Parathyroid adenoma (tissue), 2 donors: ENCODE measurements around the gene GLI3.

Experiments used
- H2AFZ ChIP-seq: fragments of 300-600 bp; sonication (generic); one replicate; pipeline ENCODE4 v1.7.0; 2017; ENCODE audit warnings: antibody characterized with exemption, mild to moderate bottlenecking
- H3K27ac ChIP-seq: fragments of 300-600 bp; sonication (generic); one replicate; pipeline ENCODE4 v1.7.0; 2017
- H3K27me3 ChIP-seq: fragments of 300-600 bp; sonication (generic); one replicate; pipeline ENCODE4 v1.7.0; 2017; ENCODE audit warnings: low read length; ENCODE audit not compliant: control insufficient read depth, insufficient read depth
- H3K36me3 ChIP-seq: fragments of 300-600 bp; sonication (generic); one replicate; pipeline ENCODE4 v1.7.0; 2017; ENCODE audit warnings: low read length; ENCODE audit not compliant: control insufficient read depth, insufficient read depth
- H3K4me1 ChIP-seq: fragments of 300-600 bp; sonication (generic); one replicate; pipeline ENCODE4 v1.7.0; 2017; ENCODE audit warnings: control low read depth
- H3K4me2 ChIP-seq: fragments of 300-600 bp; sonication (generic); one replicate; pipeline ENCODE4 v1.7.0; 2017; ENCODE audit warnings: low read length
- H3K4me3 ChIP-seq: fragments of 300-600 bp; sonication (generic); one replicate; pipeline ENCODE4 v1.7.0; 2017; ENCODE audit warnings: low read depth, low read length
- H3K79me2 ChIP-seq: fragments of 300-600 bp; sonication (generic); one replicate; pipeline ENCODE4 v1.7.0; 2017; ENCODE audit warnings: control low read depth
- H3K9ac ChIP-seq: fragments of 300-600 bp; sonication (generic); one replicate; pipeline ENCODE4 v1.7.0; 2017; ENCODE audit warnings: mild to moderate bottlenecking
- H3K9me3 ChIP-seq: fragments of 300-600 bp; sonication (generic); one replicate; pipeline ENCODE4 v1.7.0; 2017; ENCODE audit warnings: low read length; ENCODE audit not compliant: control insufficient read depth
- TF ChIP-seq, protein P1 (sequence below): fragments of 300-600 bp; sonication (generic); IDR thresholded peaks from one replicate; pipeline ENCODE4 v1.7.0; 2017; ENCODE audit warnings: antibody characterized with exemption, mild to moderate bottlenecking
- donor health status: primary hyperparathyroidism.

Gene GLI3

GRCh38 chr7:42065942-42066341, 171.1 kb downstream of the GLI3 start:
- no peaks in the 10 kb centered on the region for H3K9me3 ChIP-seq

DNA sequence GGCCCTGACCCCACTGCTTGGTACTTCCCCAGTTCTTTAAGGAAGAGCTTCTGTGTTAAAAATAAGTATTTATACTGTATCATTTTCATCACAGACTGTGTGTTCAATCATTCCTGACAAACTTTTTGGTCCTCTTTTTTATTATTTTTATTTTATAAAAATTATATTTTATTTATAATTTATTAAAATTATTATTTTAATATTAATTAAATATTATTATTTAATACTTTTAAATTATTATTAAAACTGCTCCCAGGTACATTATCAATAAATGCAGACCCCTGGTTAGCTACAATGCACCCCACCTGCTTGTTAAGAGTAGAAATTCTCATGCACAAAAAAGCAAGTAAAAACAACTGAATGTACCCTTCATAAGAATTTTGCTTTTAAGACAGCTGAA, 172.0 kb downstream of the GLI3 start:
- H3K4me3 ChIP-seq: no peak overlapping the region
- H3K27ac ChIP-seq: no peak overlapping the region
- H3K4me1 ChIP-seq: no peaks in the 10 kb centered on the region
- no peaks in the 10 kb centered on the region for H3K27me3 ChIP-seq
- no peak overlapping the region for H3K9ac ChIP-seq
- no peak overlapping the region for H2AFZ ChIP-seq
- H3K9me3 ChIP-seq: no peaks in the 10 kb centered on the region
- H3K79me2 ChIP-seq: no peaks in the 10 kb centered on the region
- H3K4me2 ChIP-seq: no peak overlapping the region
- H3K36me3 ChIP-seq: no peaks in the 10 kb centered on the region
- TF ChIP-seq, protein P1, sequence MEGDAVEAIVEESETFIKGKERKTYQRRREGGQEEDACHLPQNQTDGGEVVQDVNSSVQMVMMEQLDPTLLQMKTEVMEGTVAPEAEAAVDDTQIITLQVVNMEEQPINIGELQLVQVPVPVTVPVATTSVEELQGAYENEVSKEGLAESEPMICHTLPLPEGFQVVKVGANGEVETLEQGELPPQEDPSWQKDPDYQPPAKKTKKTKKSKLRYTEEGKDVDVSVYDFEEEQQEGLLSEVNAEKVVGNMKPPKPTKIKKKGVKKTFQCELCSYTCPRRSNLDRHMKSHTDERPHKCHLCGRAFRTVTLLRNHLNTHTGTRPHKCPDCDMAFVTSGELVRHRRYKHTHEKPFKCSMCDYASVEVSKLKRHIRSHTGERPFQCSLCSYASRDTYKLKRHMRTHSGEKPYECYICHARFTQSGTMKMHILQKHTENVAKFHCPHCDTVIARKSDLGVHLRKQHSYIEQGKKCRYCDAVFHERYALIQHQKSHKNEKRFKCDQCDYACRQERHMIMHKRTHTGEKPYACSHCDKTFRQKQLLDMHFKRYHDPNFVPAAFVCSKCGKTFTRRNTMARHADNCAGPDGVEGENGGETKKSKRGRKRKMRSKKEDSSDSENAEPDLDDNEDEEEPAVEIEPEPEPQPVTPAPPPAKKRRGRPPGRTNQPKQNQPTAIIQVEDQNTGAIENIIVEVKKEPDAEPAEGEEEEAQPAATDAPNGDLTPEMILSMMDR: no peak

More at GRCh38 chr7:42065942-42066341, 171.1 kb downstream of the GLI3 start:
- Histone ChIP-seq H3K4me1 (no peaks in the 10 kb centered on the region), H3K4me2 (no peak overlapping the region), H2AFZ (no peak overlapping the region), H3K9ac (no peak overlapping the region), H3K36me3 (no peaks in the 10 kb centered on the region), H3K27me3 (no peaks in the 10 kb centered on the region), H3K79me2 (no peaks in the 10 kb centered on the region), H3K27ac (no peak overlapping the region), H3K4me3 (no peak overlapping the region)
- TF ChIP-seq, protein P1: no peak

DNA sequence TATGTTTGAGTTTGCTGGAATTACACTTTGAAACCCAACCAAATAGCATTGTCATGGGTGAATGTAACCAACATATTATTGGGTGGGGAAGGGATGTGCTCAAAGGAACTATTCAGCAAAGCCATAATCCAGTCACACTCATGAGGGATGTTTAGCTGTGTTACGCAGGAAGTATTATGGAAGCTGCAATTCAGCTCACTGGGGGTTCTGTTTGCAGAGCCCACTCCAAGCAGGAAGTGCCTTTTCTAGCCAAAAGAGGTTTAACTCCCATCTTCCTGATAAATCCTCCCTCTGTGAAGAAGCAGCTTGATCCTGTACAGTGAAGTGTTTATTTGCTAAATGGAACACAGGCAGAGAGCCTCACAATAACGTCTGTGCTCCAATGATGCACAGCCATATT, 172.5 kb downstream of the GLI3 start:
- no peak overlapping the region for H2AFZ ChIP-seq
- H3K27ac ChIP-seq: no peak overlapping the region
- H3K9ac ChIP-seq: no peak overlapping the region
- no peak overlapping the region for H3K4me3 ChIP-seq
- no peaks in the 10 kb centered on the region for H3K4me1 ChIP-seq
- H3K4me2 ChIP-seq: no peak overlapping the region
- TF ChIP-seq, protein P1: no peak
- no peaks in the 10 kb centered on the region for H3K36me3 ChIP-seq
- no peaks in the 10 kb centered on the region for H3K27me3 ChIP-seq
- H3K9me3 ChIP-seq: no peaks in the 10 kb centered on the region
- no peaks in the 10 kb centered on the region for H3K79me2 ChIP-seq

GRCh38 chr7:42059275-42059674, 177.7 kb downstream of the GLI3 start:
- H3K27ac ChIP-seq: no peak overlapping the region
- TF ChIP-seq, protein P1: no peak

DNA sequence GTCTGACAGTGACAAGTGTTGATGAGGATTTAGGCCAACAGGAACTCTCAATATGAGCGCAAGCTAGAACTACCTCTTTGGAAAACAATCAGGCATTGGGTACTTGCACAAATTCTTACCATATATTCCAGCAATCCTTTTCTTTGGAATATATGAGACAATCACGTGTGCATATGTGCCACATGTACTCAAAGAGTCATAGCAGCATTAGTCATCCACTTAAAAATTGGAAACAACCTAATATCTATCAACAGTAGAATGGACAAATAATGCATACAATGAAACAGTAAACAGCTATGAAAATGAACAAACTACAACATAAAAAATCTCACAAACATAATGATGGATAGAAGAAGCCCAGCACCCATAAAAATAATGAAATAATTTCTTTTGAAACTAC, 179.7 kb downstream of the GLI3 start:
- no peaks in the 10 kb centered on the region for H3K9me3 ChIP-seq
- H3K27me3 ChIP-seq: no peaks in the 10 kb centered on the region
- H3K4me3 ChIP-seq: no peak overlapping the region
- no peak overlapping the region for H3K27ac ChIP-seq
- H3K36me3 ChIP-seq: no peaks in the 10 kb centered on the region
- no peak overlapping the region for H3K9ac ChIP-seq
- no peaks in the 10 kb centered on the region for H3K79me2 ChIP-seq
- no peak overlapping the region for H2AFZ ChIP-seq
- H3K4me1 ChIP-seq: no peaks in the 10 kb centered on the region
- TF ChIP-seq, protein P1: no peak
- no peak overlapping the region for H3K4me2 ChIP-seq

More at GRCh38 chr7:42059275-42059674, 177.7 kb downstream of the GLI3 start:
- Histone ChIP-seq H2AFZ (no peak overlapping the region), H3K79me2 (no peaks in the 10 kb centered on the region), H3K9ac (no peak overlapping the region), H3K27me3 (no peaks in the 10 kb centered on the region), H3K4me1 (no peaks in the 10 kb centered on the region), H3K4me3 (no peak overlapping the region), H3K9me3 (no peaks in the 10 kb centered on the region), H3K36me3 (no peaks in the 10 kb centered on the region), H3K4me2 (no peak overlapping the region)
